Measurements from ENCODE around the gene ACBD6. TPM values are rescaled to one million over a fixed set of nuclear protein-coding genes. Genes with fewer than 3 reads are reported as not detected.

The ACBD6 gene
- total and polyA plus RNA-seq, 2 of the 4 experiments (the other 2 are of a cell fraction): 52.5 to 59.1 TPM

GRCh38 chr1:180507795-180508724 lies 5.7 kb upstream of the ACBD6 start:
- ChIA-PET POLR2A (ENCODE audit: unreplicated experiment) (no interaction called here), CTCF (no interaction called here)
- peak overlapping the region in 1 of 2 experiments; percentile 80; a peak in 3 of 4 replicates for H4K8ac ChIP-seq (ENCODE audit: low read depth in 2 of 2, low read length in 2 of 2)
- H3K79me1 ChIP-seq (ENCODE audit: low read depth in 1 of 2, low read length in 2 of 2): peaks cover 0 to 7% of the 10 kb centered on the region in 2 experiments; a peak in 2 of 4 replicates
- no peaks in the 10 kb centered on the region for H3K36me3 ChIP-seq (ENCODE audit: control insufficient read depth, insufficient read depth, low read length)
- no peak overlapping the region for H3K9ac ChIP-seq (ENCODE audit: low read depth, low read length)
- H3K9me3 ChIP-seq (ENCODE audit: control insufficient read depth, insufficient read depth, low read length): peaks cover 10% of the 10 kb centered on the region
- H3K56ac ChIP-seq (ENCODE audit: extremely low read depth, insufficient read depth, low read length): peak overlapping the region; percentile 82; the same call in 1 of the 2 replicates
- BruUV-seq (replicated peaks): no TSS peak
- TF ChIP-seq CEBPB (IDR thresholded peaks at IDR 0.05; ENCODE audit: low read depth, low read length) (peak; percentile 64; the same call in 1 of the 2 replicates), BHLHE40 (IDR thresholded peaks at IDR 0.05; ENCODE audit: low read depth, low read length) (peak; percentile 68; the same call in 1 of the 2 replicates), RAD21 (IDR thresholded peaks at IDR 0.05; ENCODE audit: low read length) (no peak; the same call in 1 of the 2 replicates), MAZ (IDR thresholded peaks at IDR 0.05; ENCODE audit: borderline replicate concordance, low read depth, low read length) (no peak), SMC3 (IDR thresholded peaks at IDR 0.05; ENCODE audit: low read depth, low read length) (no peak), CTCF (conservative IDR thresholded peaks at IDR 0.05; ENCODE audit: low read depth, low read length) (peak; percentile 33), FOS (IDR thresholded peaks at IDR 0.05; ENCODE audit: low read depth, low read length) (peak; percentile 100), MAFK (IDR thresholded peaks at IDR 0.05; ENCODE audit: low read depth, low read length) (peak; percentile 31; the same call in 1 of the 2 replicates), RCOR1 (IDR thresholded peaks at IDR 0.05; ENCODE audit: insufficient replicate concordance, low read length) (peak; percentile 41)
- intact Hi-C loops (cut with micrococcal nuclease) (no loop called here), dilution Hi-C loops (cut with HindIII; ENCODE audit: low sequenced_read_pairs, unreplicated experiment) (no loop called here), in situ Hi-C loops (cut with MboI; ENCODE audit: low sequenced_read_pairs) (no loop called here)
- peak overlapping the region; percentile 69 for H2AFZ ChIP-seq (replicated peaks; ENCODE audit: low read length, poor library complexity)
- peak overlapping the region; percentile 99 for H2BK5ac ChIP-seq (ENCODE audit: low read depth, low read length, poor library complexity, severe bottlenecking)
- H2BK15ac ChIP-seq (ENCODE audit: low read depth, low read length): no peak overlapping the region; the same call in 2 of the 3 replicates
- peak overlapping the region; percentile 92 for H3K18ac ChIP-seq (ENCODE audit: low read depth, low read length)
- peaks cover 7% of the 10 kb centered on the region; the same call in 1 of the 2 replicates for H3K9me1 ChIP-seq (ENCODE audit: insufficient read depth, low read length)
- H2BK20ac ChIP-seq (ENCODE audit: low read depth, low read length): peak overlapping the region; percentile 88
- ATAC-seq (ENCODE audit: low read depth) (peak; percentile 75), DNase-seq (peak; percentile 96)
- H3K4me1 ChIP-seq (ENCODE audit: control insufficient read depth, insufficient read depth, low read length): peaks cover 18% of the 10 kb centered on the region
- peak overlapping the region; percentile 77 for H4K5ac ChIP-seq (ENCODE audit: low read depth, low read length)
- peak overlapping the region; percentile 92 for H4K91ac ChIP-seq (ENCODE audit: insufficient read depth, low read depth, low read length)
- H3K27ac ChIP-seq (ENCODE audit: insufficient read depth, low read length): peak overlapping the region; percentile 99
- peak overlapping the region; percentile 80 for H3K4ac ChIP-seq (ENCODE audit: low read depth, low read length)
- no peak overlapping the region for H3K4me3 ChIP-seq (ENCODE audit: insufficient read depth, low read depth, low read length)
- WGBS, 2 experiments (ENCODE audit: extremely low coverage in 2 of 2, insufficient read length in 1 of 2): 100% methylated on average over 1 of the region's 15 CpGs; no CpG with 5 or more reads in 1 of the 2 experiments
- peak overlapping the region; percentile 67 for H2AK5ac ChIP-seq (ENCODE audit: low read depth, low read length)
- peak overlapping the region; percentile 38; the same call in 1 of the 2 replicates for H3K4me2 ChIP-seq (ENCODE audit: low read depth, low read length)
- H3K27me3 ChIP-seq (ENCODE audit: control insufficient read depth, insufficient read depth, low read length): no peaks in the 10 kb centered on the region
- H2BK120ac ChIP-seq (ENCODE audit: low read depth, low read length): peak overlapping the region; percentile 90
- H2AK9ac ChIP-seq (replicated peaks; ENCODE audit: low read depth, low read length, poor library complexity): peak overlapping the region; percentile 68
- no peak overlapping the region for H3K23ac ChIP-seq (ENCODE audit: low read depth, low read length)
- H3K14ac ChIP-seq (replicated peaks; ENCODE audit: low read depth, low read length): peak overlapping the region; percentile 62; the same call in 1 of the 2 replicates
- H4K20me1 ChIP-seq (ENCODE audit: insufficient read depth, low read length): no peaks in the 10 kb centered on the region; the same call in 1 of the 2 replicates
